HG03558 (cell line): ENCODE data around the gene HMGN5.

Experiments
- ATAC-seq: cut with Tn5 transposase; IDR thresholded peaks from one replicate; pipeline ENCODE4 v1.9.1; 2021; ENCODE audit warnings: moderate number of reproducible peaks; ENCODE audit not compliant: unreplicated experiment; ENCODE audit errors: extremely low read depth

The HMGN5 gene

GRCh38 chrX:81201671-81202455 lies at the start of gene HMGN5, which contains the start of gene SH3BGRL:
HMGN5 (minus strand) TSS chrX:81201913; CDS start chrX:81121549, 80,364 bp downstream.
SH3BGRL (plus strand) TSS chrX:81202102; CDS start chrX:81202201, 99 bp downstream.
- peak; percentile 76 for ATAC-seq

- ATAC-seq = no peak
These were observed 40.0 kb upstream of the HMGN5 start for GRCh38 chrX:81241753-81242152.

GRCh38 chrX:81240701-81241331 lies 39.1 kb upstream of the HMGN5 start:
- no peak for ATAC-seq

DNA sequence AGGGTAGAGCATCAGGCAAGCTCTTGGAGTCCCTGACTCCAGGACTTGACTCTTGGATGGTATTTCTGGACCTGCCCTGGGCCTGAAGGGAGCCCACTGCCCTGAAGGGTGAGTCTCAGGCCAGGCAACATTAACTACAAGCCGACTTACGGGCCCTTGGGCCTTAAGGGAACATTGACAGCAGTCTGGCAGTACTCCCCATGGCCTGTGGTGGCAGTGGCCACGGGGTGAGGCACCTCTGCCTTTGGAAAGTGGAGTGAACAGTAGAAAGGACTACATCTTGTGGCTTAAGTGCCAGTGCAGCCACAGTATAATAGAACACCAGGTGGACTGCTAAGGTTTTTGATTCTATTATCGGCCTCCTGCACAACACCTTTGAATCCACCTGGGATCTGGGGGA lies 36.5 kb upstream of the HMGN5 start:
- no peak for ATAC-seq

DNA sequence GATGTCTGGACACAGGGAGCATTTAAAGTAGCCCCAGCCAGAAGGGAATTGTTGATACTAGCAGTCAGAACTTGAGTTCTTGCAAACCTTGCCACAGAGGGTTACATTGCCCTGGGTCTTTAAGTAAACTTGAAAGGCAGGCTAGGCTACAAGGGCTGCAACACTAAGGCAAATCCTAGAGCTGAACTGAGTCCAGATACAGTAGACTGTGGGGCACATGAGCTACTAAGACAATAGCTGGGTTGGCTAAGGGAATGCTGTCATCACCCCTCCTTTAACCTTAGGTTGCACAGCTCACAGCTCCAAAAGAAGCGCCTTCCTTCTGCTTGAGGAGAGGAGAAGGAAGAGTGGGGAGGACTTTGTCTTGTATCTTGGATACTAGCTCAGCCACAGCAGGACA lies 35.8 kb upstream of the HMGN5 start:
- ATAC-seq = no peak

- no peak for ATAC-seq
These were observed 30.5 kb upstream of the HMGN5 start for GRCh38 chrX:81232218-81232617.

DNA sequence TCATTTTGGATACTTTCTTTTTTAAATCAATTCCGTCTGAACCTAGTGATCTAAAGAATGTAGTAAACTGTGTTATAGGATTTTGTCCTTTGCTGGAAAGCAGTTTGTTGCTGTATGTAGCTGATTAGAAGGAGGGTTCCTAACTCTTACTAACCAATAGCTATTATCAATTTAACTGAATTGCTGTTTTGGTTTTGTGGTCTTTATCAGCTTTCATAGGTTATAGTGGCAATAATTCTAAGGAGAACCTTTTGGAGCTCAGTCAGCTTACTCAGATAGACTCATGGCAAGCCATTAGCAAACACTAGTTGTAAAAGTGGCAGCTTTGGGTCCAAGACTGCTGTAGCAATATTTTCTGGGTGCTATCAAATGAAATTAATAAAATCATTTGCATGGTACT lies 29.8 kb upstream of the HMGN5 start:
- no peak for ATAC-seq

- no peak for ATAC-seq
These were observed 28.2 kb upstream of the HMGN5 start for GRCh38 chrX:81229901-81230300.

DNA sequence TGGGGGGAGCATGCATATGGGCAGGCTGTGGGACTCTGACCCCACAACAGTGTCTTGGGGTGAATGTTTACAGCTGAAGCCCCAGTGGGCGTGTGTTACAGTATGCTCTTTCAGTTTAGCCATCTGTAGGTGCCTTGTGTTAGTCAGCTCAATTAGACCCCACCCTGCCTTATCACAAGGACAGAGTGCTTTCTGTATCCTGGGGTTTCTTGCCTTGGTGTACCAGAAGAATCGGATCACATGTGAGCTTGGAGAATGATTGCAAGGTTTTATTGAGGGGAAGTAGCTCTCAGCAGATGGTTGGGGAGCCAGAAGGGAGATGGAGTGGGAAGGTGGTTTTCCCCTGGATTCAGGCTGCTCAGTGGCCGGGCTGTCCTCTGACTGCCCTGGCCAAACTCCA lies 27.5 kb upstream of the HMGN5 start:
- ATAC-seq = no peak

- ATAC-seq = no peak
These were observed 14.0 kb upstream of the HMGN5 start for GRCh38 chrX:81215685-81216084.

DNA sequence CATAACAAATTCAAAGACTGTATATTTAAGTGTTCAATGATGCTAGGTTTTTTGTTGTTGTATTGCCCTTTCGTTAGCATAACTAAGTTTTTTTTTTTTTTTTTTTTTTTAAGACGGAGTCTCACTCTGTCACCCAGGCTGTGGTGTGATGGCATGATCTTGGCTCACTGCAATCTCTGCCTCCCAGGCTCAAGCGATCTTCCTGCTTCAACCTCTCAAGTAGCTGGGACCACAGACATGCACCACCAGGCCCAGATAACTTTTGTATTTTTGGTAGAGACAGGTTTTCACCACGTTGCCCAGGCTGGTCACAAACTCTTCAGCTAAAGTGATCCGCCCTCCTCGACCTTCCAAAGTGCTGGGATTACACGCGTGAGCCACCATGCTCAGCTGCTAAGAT lies 7.2 kb upstream of the HMGN5 start:
- no peak for ATAC-seq

- ATAC-seq = no peak
These were observed 4.8 kb upstream of the HMGN5 start for GRCh38 chrX:81206476-81206875.

DNA sequence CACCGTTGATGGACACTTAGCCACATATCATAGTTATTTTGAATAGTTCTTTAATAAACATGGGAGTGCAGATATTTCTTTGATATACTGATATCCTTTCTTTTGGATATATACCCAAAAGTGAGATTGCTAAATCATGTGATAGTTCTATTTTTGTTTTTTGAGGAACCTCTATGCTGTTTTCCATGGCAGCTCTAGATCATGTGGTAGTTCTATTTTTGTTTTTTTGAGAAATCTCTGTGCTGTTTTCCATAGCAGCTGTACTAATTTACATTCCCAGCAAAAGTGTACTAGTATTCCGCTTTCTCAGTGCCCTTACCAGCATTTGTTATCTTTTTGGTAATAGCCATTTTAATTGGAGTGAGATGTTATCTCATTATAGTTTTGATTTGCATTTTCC lies 3.8 kb upstream of the HMGN5 start:
- no peak for ATAC-seq

DNA sequence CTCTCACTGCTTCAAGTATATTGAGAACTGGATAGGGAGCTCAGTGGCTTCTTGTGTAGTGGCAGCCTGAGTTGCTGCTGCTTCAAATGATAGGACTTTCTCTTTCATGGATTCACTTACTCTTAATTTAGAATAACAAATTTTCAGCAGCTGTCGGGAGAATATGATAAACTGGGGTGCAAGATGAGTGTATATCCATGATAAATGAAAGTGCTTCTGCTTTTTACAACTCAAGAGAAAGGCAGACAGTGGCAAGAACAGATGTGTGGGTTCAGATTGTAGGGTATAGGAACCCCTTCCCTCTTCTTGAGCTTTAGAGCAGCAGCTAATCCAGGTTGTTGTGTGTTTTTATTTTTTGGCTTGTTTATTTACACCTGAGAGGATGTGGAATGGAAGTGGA lies 1.2 kb upstream of the HMGN5 start:
- no peak for ATAC-seq

DNA sequence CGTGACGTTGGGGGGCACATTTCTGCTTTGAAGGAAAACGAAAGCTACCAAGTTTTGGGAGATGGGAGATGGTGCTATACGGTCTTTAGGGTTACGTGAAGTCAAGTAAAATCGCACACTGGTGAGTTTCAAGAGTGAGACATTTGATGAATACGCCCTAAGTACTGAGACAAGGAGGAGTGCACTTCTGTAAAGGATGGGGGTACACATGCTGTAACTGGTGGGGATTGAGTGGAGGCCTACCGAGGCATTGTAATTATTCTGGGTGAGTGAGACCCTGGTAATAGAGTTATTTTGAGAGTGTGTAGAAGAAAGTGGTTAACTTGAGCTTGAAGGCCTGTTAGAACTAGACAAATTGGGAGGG lies 725 bp upstream of the HMGN5 start:
- ATAC-seq = no peak

GRCh38 chrX:81201071-81201470 lies 642 bp downstream of the HMGN5 start:
- ATAC-seq = no peak

DNA sequence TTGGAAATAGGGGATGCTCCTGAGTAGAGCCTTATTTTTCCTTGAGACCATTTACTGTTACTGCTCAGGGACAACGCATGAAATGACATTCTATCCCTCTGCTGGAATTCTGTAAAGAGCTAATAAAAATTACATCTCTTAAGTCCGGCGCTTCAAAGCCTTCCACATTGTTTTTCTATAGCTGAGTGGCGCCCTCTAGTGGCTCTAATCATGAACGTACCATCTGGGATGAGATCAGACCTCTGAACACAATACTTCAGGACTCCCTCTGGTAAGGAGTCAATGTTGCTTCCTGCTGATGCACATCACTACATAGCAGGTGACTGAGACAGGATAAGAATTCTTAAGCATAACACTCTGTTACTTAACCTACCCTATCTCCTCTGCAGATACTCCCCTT lies 6.0 kb downstream of the HMGN5 start:
- peak; percentile 86 for ATAC-seq

DNA sequence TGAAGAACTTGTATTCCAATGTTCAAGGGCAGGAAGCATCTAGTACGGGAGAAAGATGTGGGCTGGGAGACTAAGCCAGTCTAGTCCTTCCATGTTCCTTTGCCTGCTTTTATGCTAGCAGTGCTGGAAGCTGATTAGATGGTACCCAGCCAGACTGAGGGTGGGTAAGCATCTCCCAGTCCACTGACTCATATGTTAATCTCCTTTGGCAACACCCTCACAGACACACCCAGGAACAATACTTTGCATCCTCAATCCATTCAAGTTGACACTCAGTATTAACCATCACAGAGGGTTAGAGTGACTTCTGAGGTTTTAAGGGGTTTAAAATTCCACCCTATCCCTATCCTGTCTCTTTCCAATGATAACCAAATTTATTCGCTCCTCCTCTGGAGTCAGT lies 6.5 kb downstream of the HMGN5 start:
- no peak for ATAC-seq

DNA sequence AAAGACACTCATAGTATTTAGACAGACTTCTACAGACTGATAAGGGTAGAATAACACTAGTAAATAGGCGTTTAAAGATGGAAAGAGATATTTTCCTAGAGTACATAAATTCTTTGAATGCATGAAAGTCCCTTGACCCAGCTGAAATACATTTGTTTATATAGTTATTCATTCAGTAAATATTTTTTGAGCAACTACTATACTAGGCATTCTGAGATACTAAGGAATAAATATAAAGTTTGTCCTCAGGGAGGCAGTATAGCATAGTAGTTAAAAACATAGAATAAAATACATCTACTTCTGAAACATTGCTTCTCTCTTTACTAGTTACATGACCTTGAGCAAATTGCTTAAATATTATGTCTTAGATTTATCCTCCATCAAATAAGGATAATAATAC lies 27.4 kb downstream of the HMGN5 start:
- ATAC-seq = no peak

- ATAC-seq = no peak
These were observed 33.3 kb downstream of the HMGN5 start for GRCh38 chrX:81168391-81168790.

GRCh38 chrX:81121513-81122363 lies 80.0 kb downstream of the HMGN5 start:
- peak; percentile 94 for ATAC-seq
